GM19099 (cell line): ENCODE data around the gene TMPRSS11E.

Source experiments
- POLR2A ChIP-seq: IDR thresholded peaks from 3 replicates; pipeline ENCODE4 v1.6.1; 2011; ENCODE audit warnings: low read depth; ENCODE audit not compliant: insufficient read length; ENCODE audit errors: extremely low read depth

The TMPRSS11E gene

GRCh38 chr4:68451246-68452211, 4.3 kb downstream of the TMPRSS11E start:
- no peak for TF ChIP-seq POLR2A

GRCh38 chr4:68460085-68460484, 12.8 kb downstream of the TMPRSS11E start:
- TF ChIP-seq POLR2A, result no peak

DNA sequence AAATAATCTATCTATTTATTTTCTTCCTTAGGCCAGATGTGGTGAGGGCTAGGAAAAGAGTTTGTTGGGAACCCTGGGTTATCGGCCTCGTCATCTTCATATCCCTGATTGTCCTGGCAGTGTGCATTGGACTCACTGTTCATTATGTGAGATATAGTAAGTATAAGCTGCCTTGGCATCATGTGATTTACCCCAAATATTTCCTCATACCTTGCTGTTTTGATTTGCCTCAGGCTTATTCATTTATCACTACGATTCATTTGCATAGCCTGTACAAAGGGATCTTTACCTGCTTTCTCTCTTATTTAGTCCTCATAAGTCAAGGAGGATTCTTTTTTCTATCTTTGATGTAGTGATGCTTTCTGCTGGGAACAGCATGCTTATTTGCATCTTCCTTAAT, 14.5 kb downstream of the TMPRSS11E start:
- no peak for TF ChIP-seq POLR2A

DNA sequence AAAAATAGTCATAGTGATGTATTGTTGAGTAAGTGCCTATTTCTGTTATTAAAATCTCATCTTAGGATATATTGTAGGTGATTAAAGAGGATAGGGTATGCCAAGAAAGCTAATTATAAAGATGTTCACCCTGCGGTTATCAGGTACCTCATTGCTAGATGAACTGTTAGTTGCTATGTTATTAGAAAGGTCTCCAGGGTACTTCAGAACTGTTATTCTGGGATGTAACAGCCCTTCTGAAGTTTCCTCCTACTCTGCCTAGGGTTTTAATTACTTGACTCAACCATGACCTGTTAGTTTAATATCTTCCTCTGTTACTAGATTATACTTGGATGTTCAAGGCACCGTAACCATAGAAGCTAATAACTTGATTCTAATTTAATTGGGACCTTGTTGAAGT, 15.4 kb downstream of the TMPRSS11E start:
- TF ChIP-seq POLR2A, result no peak

DNA sequence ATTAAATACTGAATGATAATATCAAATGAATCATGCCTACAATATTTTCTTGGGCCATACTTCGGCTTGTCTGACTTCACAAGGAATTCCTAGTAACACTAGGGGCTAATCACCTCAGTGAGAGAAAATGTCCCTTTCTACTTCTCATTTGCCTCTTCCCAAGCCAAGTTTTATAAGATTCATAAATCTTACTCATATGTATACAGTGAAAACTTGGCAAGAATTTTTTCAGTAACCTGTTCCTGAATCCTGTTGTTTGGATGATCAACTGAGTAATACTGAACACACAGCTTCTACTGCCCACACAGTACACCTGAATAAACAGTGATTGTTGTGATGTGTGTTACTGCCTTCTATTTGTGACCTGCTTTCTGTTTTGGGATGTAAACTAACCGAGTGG, 16.5 kb downstream of the TMPRSS11E start:
- TF ChIP-seq POLR2A, result no peak

DNA sequence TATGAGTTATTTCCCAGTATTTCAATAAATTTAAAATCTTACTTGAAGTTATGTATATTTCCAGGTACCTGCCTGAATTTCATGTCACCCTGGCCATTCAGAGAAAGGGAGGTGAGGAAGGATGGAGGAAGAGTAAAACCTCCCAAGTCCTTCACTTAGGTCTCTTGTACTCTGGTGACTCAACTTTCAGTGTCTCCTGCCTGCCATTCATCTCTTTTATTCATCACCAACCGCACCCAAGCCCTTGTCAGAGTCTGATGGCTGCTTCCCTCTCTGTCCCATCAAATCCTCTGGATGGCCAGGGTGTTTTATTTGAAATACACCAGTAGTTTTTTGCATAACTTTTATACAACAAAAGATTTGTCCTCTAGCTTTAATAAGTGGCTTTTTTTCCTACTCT, 17.8 kb downstream of the TMPRSS11E start:
- TF ChIP-seq POLR2A, result no peak

- no peak for TF ChIP-seq POLR2A
Observed at GRCh38 chr4:68466185-68466584, 18.9 kb downstream of the TMPRSS11E start.

GRCh38 chr4:68466751-68467150, 19.5 kb downstream of the TMPRSS11E start:
- TF ChIP-seq POLR2A, result no peak

DNA sequence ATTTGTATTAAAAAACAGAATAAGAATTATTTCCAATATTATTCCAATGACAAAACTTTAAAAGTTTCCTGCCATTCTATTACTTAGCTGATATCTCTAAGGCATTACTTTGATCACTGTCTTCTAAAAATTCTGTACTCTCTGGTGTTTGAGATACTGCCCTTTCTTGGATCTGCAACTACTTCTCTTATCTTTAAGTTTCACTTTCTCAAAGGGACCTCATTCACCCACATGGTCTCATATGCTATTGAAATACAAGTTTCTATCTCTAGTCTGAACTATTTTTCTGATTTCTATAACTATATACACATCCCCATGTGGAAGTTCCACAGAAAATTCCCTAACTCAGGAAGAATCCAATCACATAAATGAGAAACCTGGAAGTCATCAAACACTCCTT, 22.2 kb downstream of the TMPRSS11E start:
- no peak for TF ChIP-seq POLR2A

- no peak for TF ChIP-seq POLR2A
Observed at GRCh38 chr4:68476191-68476590, 28.9 kb downstream of the TMPRSS11E start.

GRCh38 chr4:68489338-68489737, 42.1 kb downstream of the TMPRSS11E start:
- TF ChIP-seq POLR2A, result no peak

DNA sequence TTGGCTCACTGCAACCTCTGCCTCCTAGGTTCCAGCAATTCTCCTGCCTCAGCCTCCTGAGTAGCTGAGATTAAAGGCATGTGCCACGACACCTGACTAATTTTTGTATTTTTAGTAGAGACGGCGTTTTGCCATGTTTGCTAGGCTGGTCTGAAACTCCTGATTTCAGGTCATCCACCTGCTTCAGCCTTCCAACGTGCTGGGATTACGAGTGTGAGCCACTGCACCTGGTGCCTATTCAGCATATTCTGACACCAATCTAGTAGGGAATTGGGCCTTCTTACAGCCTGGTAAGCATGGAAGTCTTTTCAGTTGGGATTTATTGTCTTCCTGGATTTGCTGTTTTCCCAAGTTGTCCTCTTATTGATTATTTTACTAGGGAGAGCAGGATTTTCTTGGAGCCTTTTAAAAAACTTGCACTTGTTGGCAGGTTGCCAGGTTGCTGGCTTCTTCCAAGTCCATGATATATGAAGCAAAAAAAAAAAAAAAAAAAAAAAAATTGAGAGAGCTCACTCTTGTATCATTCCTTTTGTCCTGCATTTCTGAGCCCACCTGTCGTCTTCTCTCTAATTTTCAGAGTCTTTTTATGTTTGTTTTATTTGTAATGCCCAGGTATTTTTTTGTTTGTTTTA, 43.7 kb downstream of the TMPRSS11E start:
- TF ChIP-seq POLR2A, result no peak

- no peak for TF ChIP-seq POLR2A
Observed at GRCh38 chr4:68494688-68495087, 47.4 kb downstream of the TMPRSS11E start.

- TF ChIP-seq POLR2A, result no peak
Observed at GRCh38 chr4:68498413-68499007, 51.2 kb downstream of the TMPRSS11E start.

DNA sequence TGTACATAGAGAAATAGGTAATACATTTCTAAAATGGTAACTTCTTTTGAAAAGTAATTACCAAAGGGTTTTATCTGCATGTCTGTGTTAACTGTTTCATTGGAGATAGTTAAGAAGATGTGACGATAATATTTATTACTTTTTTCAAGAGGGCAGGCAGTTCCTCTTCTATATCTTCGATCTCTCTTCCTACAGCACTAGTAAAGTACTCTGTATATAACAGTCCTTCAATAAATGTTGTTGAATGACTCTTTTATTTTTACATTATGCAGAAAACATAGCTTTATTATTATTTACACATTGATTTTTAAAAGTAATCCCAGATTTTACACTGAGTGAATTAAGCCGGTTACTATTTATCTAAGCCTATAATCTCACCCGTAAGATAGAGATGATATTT, 51.8 kb downstream of the TMPRSS11E start:
- no peak for TF ChIP-seq POLR2A

DNA sequence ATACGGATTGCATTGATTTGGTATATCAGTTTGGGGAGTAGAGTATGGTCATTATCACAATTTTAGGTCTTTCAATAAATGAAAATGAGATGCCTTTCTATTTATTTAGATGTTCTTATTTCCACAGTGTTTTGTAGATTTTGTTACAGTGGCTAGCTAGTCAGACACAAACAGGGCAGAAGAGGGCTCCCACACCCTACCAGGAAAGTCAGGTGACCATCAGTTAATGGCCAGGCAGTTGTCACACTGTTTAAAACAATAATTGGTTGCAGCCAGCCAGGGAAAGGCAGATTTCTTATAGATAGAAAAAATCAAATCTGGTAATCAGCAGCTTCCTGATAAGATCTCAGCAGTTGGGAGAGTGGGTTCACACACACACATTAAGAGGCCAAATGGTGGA, 71.6 kb downstream of the TMPRSS11E start:
- TF ChIP-seq POLR2A, result no peak
